HepG2 (cell line): ENCODE measurements around the gene PLAGL2. TPM values are rescaled to one million over a fixed set of nuclear protein-coding genes. Genes with fewer than 3 reads are reported as not detected.

Experiments used
- FOXA3 ChIP-seq: IDR thresholded peaks from 2 replicates; pipeline ENCODE4 v1.6.1; 2016; ENCODE audit warnings: missing genetic modification reagents, missing compliant biosample characterization
- IRX3 ChIP-seq: sonication (generic); formaldehyde crosslinking; IDR thresholded peaks from 2 replicates; pipeline ENCODE4 v1.8.1; 2023; ENCODE audit warnings: mild to moderate bottlenecking, low read depth, missing genetic modification reagents, borderline replicate concordance
- MATR3 ChIP-seq: sonication (generic); formaldehyde crosslinking; IDR thresholded peaks from 2 replicates; pipeline ENCODE4 v1.4.0; 2020; ENCODE audit warnings: missing genetic modification reagents
- MXD3 ChIP-seq: IDR thresholded peaks from 2 replicates; pipeline ENCODE4 v1.6.1; 2016; ENCODE audit warnings: mild to moderate bottlenecking, missing biosample characterization, missing genetic modification reagents
- NPAS2 ChIP-seq: sonication (generic); formaldehyde crosslinking; IDR thresholded peaks from 2 replicates; pipeline ENCODE4 v1.8.0; 2022; ENCODE audit warnings: mild to moderate bottlenecking, missing genetic modification reagents, borderline replicate concordance
- NR2F1 ChIP-seq, 2 experiments: fragments of 450-650 bp in 1 of 2; formaldehyde crosslinking in 1 of 2; IDR thresholded peaks; 2 replicates each; pipeline versions ENCODE4 v1.5.0 to v1.6.1; 2016 to 2020; ENCODE audit warnings: mild to moderate bottlenecking in 1 of 2, missing compliant biosample characterization in 1 of 2, missing genetic modification reagents in 1 of 2, moderate library complexity in 1 of 2
- NR3C1 ChIP-seq: sonication (generic); formaldehyde crosslinking; IDR thresholded peaks from 2 replicates; pipeline ENCODE4 v1.4.0; 2020; ENCODE audit warnings: missing genetic modification reagents
- PHF8 ChIP-seq: sonication (generic); formaldehyde crosslinking; IDR thresholded peaks from 2 replicates; pipeline ENCODE4 v1.5.0; 2020; ENCODE audit warnings: missing genetic modification reagents
- RXRB ChIP-seq: IDR thresholded peaks from 2 replicates; pipeline ENCODE4 v1.6.1; 2016; ENCODE audit warnings: borderline replicate concordance, missing genetic modification reagents, missing compliant biosample characterization
- SATB2 ChIP-seq: sonication (generic); formaldehyde crosslinking; IDR thresholded peaks from 2 replicates; pipeline ENCODE4 v1.5.0; 2020; ENCODE audit warnings: missing genetic modification reagents
- TEF ChIP-seq: sonication (generic); formaldehyde crosslinking; IDR thresholded peaks from 2 replicates; pipeline ENCODE4 v1.5.0; 2020; ENCODE audit warnings: missing genetic modification reagents
- TOPORS ChIP-seq: sonication (generic); formaldehyde crosslinking; IDR thresholded peaks from 2 replicates; pipeline ENCODE4 v1.8.0; 2023; ENCODE audit warnings: mild to moderate bottlenecking, missing genetic modification reagents
- ZBTB40 ChIP-seq, 2 experiments: fragments of 450-650 bp in 1 of 2; sonication (generic) in 1 of 2; formaldehyde crosslinking in 1 of 2; IDR thresholded peaks; 2 replicates each; pipeline versions ENCODE4 v1.6.1 to v1.8.0; 2016 to 2022; ENCODE audit warnings: antibody characterized with exemption in 1 of 2, mild to moderate bottlenecking in 1 of 2, missing genetic modification reagents in 1 of 2
- ZEB1 ChIP-seq: IDR thresholded peaks from 2 replicates; pipeline ENCODE4 v1.6.1; 2012; ENCODE audit warnings: mild to moderate bottlenecking, low read depth, inconsistent platforms; ENCODE audit not compliant: insufficient replicate concordance
- ZMYM3 ChIP-seq: sonication (generic); formaldehyde crosslinking; IDR thresholded peaks from 2 replicates; pipeline ENCODE4 v1.5.1; 2020; ENCODE audit warnings: mild to moderate bottlenecking, missing genetic modification reagents
- ZMYM4 ChIP-seq: sonication (generic); formaldehyde crosslinking; IDR thresholded peaks from 2 replicates; pipeline ENCODE4 v1.8.1; 2023; ENCODE audit warnings: mild to moderate bottlenecking, missing genetic modification reagents
- ZNF704 ChIP-seq: sonication (generic); formaldehyde crosslinking; IDR thresholded peaks from 2 replicates; pipeline ENCODE4 v1.8.1; 2023; ENCODE audit warnings: mild to moderate bottlenecking, inconsistent platforms, moderate library complexity, missing genetic modification reagents, borderline replicate concordance
- ZNF891 ChIP-seq: sonication (generic); formaldehyde crosslinking; IDR thresholded peaks from 2 replicates; pipeline ENCODE4 v1.5.0; 2020; ENCODE audit warnings: mild to moderate bottlenecking, missing genetic modification reagents
- polyA plus RNA-seq, 8 experiments: library from polyadenylated mRNA; depleted of rRNA in 3 of 8; stranded (reverse) in 7 of 8; unstranded in 1 of 8; fragments of >200 nt; fragmentation: Illumina TruSeq in 4 of 8; extraction: Trizol in 4 of 8; gene quantifications; 2 replicates each; pipeline versions ENCODE4 v1.2.1 to v1.2.3, GENCODE V29; 2011 to 2016; ENCODE audit warnings: low read depth in 4 of 8, missing spikeins in 1 of 8, mixed read lengths in 1 of 8; ENCODE audit not compliant: insufficient read depth in 1 of 8
- total RNA-seq, 5 experiments: library from RNA; depleted of rRNA; stranded (reverse); fragments of >200 nt; fragmentation: Illumina TruSeq; extraction: Trizol; gene quantifications; 2 replicates each; pipeline ENCODE4 v1.2.3, GENCODE V29; 2016; ENCODE audit warnings: low read depth in 1 of 5

PLAGL2 gene
- total and polyA plus RNA-seq, 2 of the 13 experiments (the other 11 are each of a cell fraction or from before 2014, with no cell fraction given), result 15.2 to 15.3 TPM

- no peak for TF ChIP-seq PHF8 (CRISPR knock-in tag)
- no peak for TF ChIP-seq TEF
- TF ChIP-seq ZNF891, result peak; percentile 49; the same call in 1 of the 2 replicates
- peak; percentile 87 for TF ChIP-seq ZEB1
- TF ChIP-seq MATR3 (CRISPR knock-in tag), result no peak
- TF ChIP-seq FOXA3 (CRISPR knock-in tag), result peak; percentile 89
- 0 out of 2 replicates have a peak, but pooled peaks have one; percentile 50 for TF ChIP-seq ZNF704 (CRISPR knock-in tag)
- TF ChIP-seq RXRB (CRISPR knock-in tag), result peak; percentile 79; the same call in 1 of the 2 replicates
- TF ChIP-seq MXD3 (CRISPR knock-in tag), result no peak; the same call in 1 of the 2 replicates
- no peak for TF ChIP-seq NPAS2 (CRISPR knock-in tag)
- no peak for TF ChIP-seq ZBTB40 (IDR thresholded peaks at IDR 0.05)
- peak; percentile 88 for TF ChIP-seq ZBTB40 (CRISPR knock-in tag; IDR thresholded peaks at IDR 0.05)
- peak; percentile 58 to 83; a peak in 3 of 4 replicates for TF ChIP-seq NR2F1 (CRISPR knock-in tag; IDR thresholded peaks at IDR 0.05)
- TF ChIP-seq NR3C1 (CRISPR knock-in tag), result no peak
- TF ChIP-seq TOPORS (CRISPR knock-in tag), result no peak
- TF ChIP-seq SATB2 (CRISPR knock-in tag), result no peak
- no peak for TF ChIP-seq IRX3 (CRISPR knock-in tag)
- 0 out of 2 replicates have a peak, but pooled peaks have one; percentile 25 for TF ChIP-seq ZMYM4 (CRISPR knock-in tag)
- 0 out of 2 replicates have a peak, but pooled peaks have one; percentile 21 for TF ChIP-seq ZMYM3 (CRISPR knock-in tag)
Measured at GRCh38 chr20:32235331-32236047, 27.9 kb upstream of the PLAGL2 start (continued).
